ENCODE measurements around the gene DPPA5.

DNA sequence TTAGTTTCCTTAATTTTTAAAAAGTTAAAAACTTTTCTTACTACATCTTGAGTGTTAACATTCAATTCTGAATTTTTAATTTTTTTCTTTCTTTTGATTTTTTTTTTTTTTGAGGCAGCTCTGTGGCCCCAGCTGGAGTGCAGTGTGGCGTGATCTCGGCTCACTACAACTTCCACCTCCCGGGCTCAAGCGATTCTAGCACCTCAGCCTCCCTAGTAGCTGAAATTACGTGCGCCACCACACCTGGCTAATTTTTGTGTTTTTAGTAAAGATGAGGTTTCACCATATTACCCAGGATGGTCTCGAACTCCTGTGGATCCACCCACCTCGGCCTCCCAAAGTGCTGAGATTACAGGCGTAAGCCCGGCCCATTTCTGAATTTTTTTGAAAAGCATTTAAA lies 41.8 kb upstream of the DPPA5 start:
- TF ChIP-seq, protein P1, sequence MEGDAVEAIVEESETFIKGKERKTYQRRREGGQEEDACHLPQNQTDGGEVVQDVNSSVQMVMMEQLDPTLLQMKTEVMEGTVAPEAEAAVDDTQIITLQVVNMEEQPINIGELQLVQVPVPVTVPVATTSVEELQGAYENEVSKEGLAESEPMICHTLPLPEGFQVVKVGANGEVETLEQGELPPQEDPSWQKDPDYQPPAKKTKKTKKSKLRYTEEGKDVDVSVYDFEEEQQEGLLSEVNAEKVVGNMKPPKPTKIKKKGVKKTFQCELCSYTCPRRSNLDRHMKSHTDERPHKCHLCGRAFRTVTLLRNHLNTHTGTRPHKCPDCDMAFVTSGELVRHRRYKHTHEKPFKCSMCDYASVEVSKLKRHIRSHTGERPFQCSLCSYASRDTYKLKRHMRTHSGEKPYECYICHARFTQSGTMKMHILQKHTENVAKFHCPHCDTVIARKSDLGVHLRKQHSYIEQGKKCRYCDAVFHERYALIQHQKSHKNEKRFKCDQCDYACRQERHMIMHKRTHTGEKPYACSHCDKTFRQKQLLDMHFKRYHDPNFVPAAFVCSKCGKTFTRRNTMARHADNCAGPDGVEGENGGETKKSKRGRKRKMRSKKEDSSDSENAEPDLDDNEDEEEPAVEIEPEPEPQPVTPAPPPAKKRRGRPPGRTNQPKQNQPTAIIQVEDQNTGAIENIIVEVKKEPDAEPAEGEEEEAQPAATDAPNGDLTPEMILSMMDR (optimal IDR thresholded peaks at IDR 0.05 in 1 of 3, IDR thresholded peaks at IDR 0.05 in 1 of 3, conservative IDR thresholded peaks at IDR 0.05 in 1 of 3; ENCODE audit: extremely low read depth in 1 of 3, insufficient read depth in 2 of 3, low read length in 3 of 3) = no peak
- TF ChIP-seq EZH2 (IDR thresholded peaks at IDR 0.05; ENCODE audit: low read length) = no peak

Data from keratinocyte (primary cell).